ENCODE data around the gene FAM193A. TPM values are rescaled to one million over a fixed set of nuclear protein-coding genes. Genes with fewer than 3 reads are reported as not detected.

FAM193A gene
- polyA plus RNA-seq, 1 donor (not counting 4 experiments of a cell fraction or from before 2014, with no cell fraction given), result 3.6 TPM

GRCh38 chr4:2699534-2699933, 163.1 kb downstream of the FAM193A start:
- Histone ChIP-seq H3K4me3 (ENCODE audit: control insufficient read depth in 2 of 3, extremely low read depth in 1 of 3, insufficient read depth in 2 of 3, low read depth in 1 of 3, low read length in 3 of 3) (no peak overlapping the region), H3K9me3 (ENCODE audit: control insufficient read depth, low read depth, low read length) (no peaks in the 10 kb centered on the region), H3K79me2 (ENCODE audit: control insufficient read depth, insufficient read depth, low read length) (no peaks in the 10 kb centered on the region), H3K9me1 (ENCODE audit: control insufficient read depth, extremely low read depth, insufficient read depth, low read length) (no peaks in the 10 kb centered on the region), H3K27me3 (ENCODE audit: control insufficient read depth, extremely low read depth, insufficient read depth, low read length) (no peaks in the 10 kb centered on the region), H3K36me3 (ENCODE audit: control insufficient read depth in 2 of 2, extremely low read depth in 1 of 2, insufficient read depth in 2 of 2, low read length in 2 of 2) (peaks cover 52 to 55% of the 10 kb centered on the region in 2 experiments), H3K9ac (ENCODE audit: control insufficient read depth, extremely low read depth, insufficient read depth, low read length) (no peak overlapping the region), H4K20me1 (ENCODE audit: control insufficient read depth, extremely low read depth, insufficient read depth, low read length) (no peaks in the 10 kb centered on the region), H3K4me2 (ENCODE audit: control insufficient read depth, extremely low read depth, insufficient read depth, low read depth, low read length) (no peak overlapping the region), H2AFZ (ENCODE audit: control insufficient read depth, low read length) (no peak overlapping the region), H3K4me1 (ENCODE audit: control insufficient read depth, extremely low read depth, insufficient read depth, low read length) (peaks cover 3% of the 10 kb centered on the region), H3K27ac (ENCODE audit: control insufficient read depth, insufficient read depth, low read length) (no peak overlapping the region)
- no peak for TF ChIP-seq EZH2 (IDR thresholded peaks at IDR 0.05; ENCODE audit: low read length)
- no peak for TF ChIP-seq CTCF (optimal IDR thresholded peaks at IDR 0.05 in 1 of 3, IDR thresholded peaks at IDR 0.05 in 1 of 3, conservative IDR thresholded peaks at IDR 0.05 in 1 of 3; ENCODE audit: extremely low read depth in 1 of 3, insufficient read depth in 2 of 3, low read length in 3 of 3)
- dilution Hi-C loops (cut with MboI; ENCODE audit: extremely low pct_ligation_motif_present, low sequenced_read_pairs), result no loop called here
- DNase-seq (ENCODE audit: low read depth, low spot score), result no peak
- no peak for FAIRE-seq

GRCh38 chr4:2700031-2700430, 163.6 kb downstream of the FAM193A start:
- no peaks in the 10 kb centered on the region for H3K27me3 ChIP-seq (ENCODE audit: control insufficient read depth, extremely low read depth, insufficient read depth, low read length)
- no peaks in the 10 kb centered on the region for H3K9me3 ChIP-seq (ENCODE audit: control insufficient read depth, low read depth, low read length)
- H3K9me1 ChIP-seq (ENCODE audit: control insufficient read depth, extremely low read depth, insufficient read depth, low read length), result no peaks in the 10 kb centered on the region
- H3K4me2 ChIP-seq (ENCODE audit: control insufficient read depth, extremely low read depth, insufficient read depth, low read depth, low read length), result no peak overlapping the region
- H3K4me3 ChIP-seq (ENCODE audit: control insufficient read depth in 2 of 3, extremely low read depth in 1 of 3, insufficient read depth in 2 of 3, low read depth in 1 of 3, low read length in 3 of 3), result no peak overlapping the region
- TF ChIP-seq EZH2 (IDR thresholded peaks at IDR 0.05; ENCODE audit: low read length), result no peak
- TF ChIP-seq CTCF (optimal IDR thresholded peaks at IDR 0.05 in 1 of 3, IDR thresholded peaks at IDR 0.05 in 1 of 3, conservative IDR thresholded peaks at IDR 0.05 in 1 of 3; ENCODE audit: extremely low read depth in 1 of 3, insufficient read depth in 2 of 3, low read length in 3 of 3), result no peak
- no peak overlapping the region for H3K9ac ChIP-seq (ENCODE audit: control insufficient read depth, extremely low read depth, insufficient read depth, low read length)
- H3K4me1 ChIP-seq (ENCODE audit: control insufficient read depth, extremely low read depth, insufficient read depth, low read length), result peaks cover 3% of the 10 kb centered on the region
- H2AFZ ChIP-seq (ENCODE audit: control insufficient read depth, low read length), result no peak overlapping the region
- peaks cover 47 to 51% of the 10 kb centered on the region in 2 experiments for H3K36me3 ChIP-seq (ENCODE audit: control insufficient read depth in 2 of 2, extremely low read depth in 1 of 2, insufficient read depth in 2 of 2, low read length in 2 of 2)
- no peaks in the 10 kb centered on the region for H3K79me2 ChIP-seq (ENCODE audit: control insufficient read depth, insufficient read depth, low read length)
- dilution Hi-C loops (cut with MboI; ENCODE audit: extremely low pct_ligation_motif_present, low sequenced_read_pairs), result no loop called here
- no peak overlapping the region for H3K27ac ChIP-seq (ENCODE audit: control insufficient read depth, insufficient read depth, low read length)
- DNase-seq (ENCODE audit: low read depth, low spot score), result no peak
- no peaks in the 10 kb centered on the region for H4K20me1 ChIP-seq (ENCODE audit: control insufficient read depth, extremely low read depth, insufficient read depth, low read length)
- no peak for FAIRE-seq
